ENCODE measurements around the gene DLX2.
"Not testable (repeated sequence)": the region's sequence is repeated elsewhere in the genome, so short reads cannot be mapped to it uniquely, and the experiment has no call there.

DLX2 gene

GRCh38 chr2:172083628-172084394, 18.9 kb downstream of the DLX2 start:
- no peak for DNase-seq (ENCODE audit: low read depth)

GRCh38 chr2:172082944-172083627, 19.6 kb downstream of the DLX2 start:
- DNase-seq (ENCODE audit: low read depth), result no peak

- no peak for DNase-seq (ENCODE audit: low read depth)
These were observed 20.4 kb downstream of the DLX2 start for GRCh38 chr2:172082105-172082943.

GRCh38 chr2:172081221-172082022, 21.3 kb downstream of the DLX2 start:
- DNase-seq (ENCODE audit: low read depth), result no peak

- DNase-seq (ENCODE audit: low read depth), result no peak
These were observed 22.0 kb downstream of the DLX2 start for GRCh38 chr2:172080641-172081220.

- DNase-seq (ENCODE audit: low read depth), result no peak
These were observed 22.7 kb downstream of the DLX2 start for GRCh38 chr2:172079838-172080640.

- DNase-seq (ENCODE audit: low read depth), result no peak
These were observed 23.3 kb downstream of the DLX2 start for GRCh38 chr2:172079416-172079815.

GRCh38 chr2:172074254-172074653, 28.4 kb downstream of the DLX2 start:
- no peak for DNase-seq (ENCODE audit: low read depth)

GRCh38 chr2:172073518-172073917, 29.2 kb downstream of the DLX2 start:
- no peak for DNase-seq (ENCODE audit: low read depth)

- no peak for DNase-seq (ENCODE audit: low read depth)
These were observed 30.0 kb downstream of the DLX2 start for GRCh38 chr2:172072706-172073105.

- no peak for DNase-seq (ENCODE audit: low read depth)
These were observed 30.4 kb downstream of the DLX2 start for GRCh38 chr2:172072303-172072702.

GRCh38 chr2:172070936-172071335, 31.8 kb downstream of the DLX2 start:
- DNase-seq (ENCODE audit: low read depth), result no peak

GRCh38 chr2:172067905-172068304, 34.8 kb downstream of the DLX2 start:
- DNase-seq (ENCODE audit: low read depth), result not testable (repeated sequence)

GRCh38 chr2:172066394-172066886, 36.3 kb downstream of the DLX2 start:
- DNase-seq (ENCODE audit: low read depth), result no peak

- DNase-seq (ENCODE audit: low read depth), result no peak
These were observed 37.6 kb downstream of the DLX2 start for GRCh38 chr2:172065111-172065510.

- no peak for DNase-seq (ENCODE audit: low read depth)
These were observed 39.3 kb downstream of the DLX2 start for GRCh38 chr2:172063446-172063845.

GRCh38 chr2:172062402-172063004, 40.2 kb downstream of the DLX2 start:
- DNase-seq (ENCODE audit: low read depth), result no peak

GRCh38 chr2:172060118-172060517, 42.6 kb downstream of the DLX2 start:
- DNase-seq (ENCODE audit: low read depth), result not testable (repeated sequence)

- no peak for DNase-seq (ENCODE audit: low read depth)
These were observed 44.0 kb downstream of the DLX2 start for GRCh38 chr2:172058660-172059059.

- DNase-seq (ENCODE audit: low read depth), result no peak
These were observed 46.4 kb downstream of the DLX2 start for GRCh38 chr2:172056293-172056692.
